Mucosa of descending colon (tissue), 3 donors: Measurements from ENCODE around the gene ZNF383. TPM values are rescaled to one million over a fixed set of nuclear protein-coding genes. Genes with fewer than 3 reads are reported as not detected.

Experiments
- total RNA-seq, 3 donors: library from RNA; stranded (reverse); fragmentation: NEBNext Ultra II Directional in 2 of 3; extraction: Animal tissue kit (Norgen Biotek cat#: 25700) in 2 of 3; gene quantifications; one replicate each; pipeline versions ENCODE4 v1.2.1 to v1.2.4, GENCODE V29; 2021 to 2023
- donor health status: DM: no; HTN: no; CAD: no; lungs with moderate emphysema.
- donor health status: DM: no; HTN: no; CAD: no.
- donor health status: DM: no; HTN: yes; CAD: no.

ZNF383 gene
- total RNA-seq, 3 donors from 2014 or later = 4.9 to 16.0 (median 9.5) TPM

Other genes with a start within 250 kb of the ZNF383 start
- gene ZNF420, start 139.8 kb upstream of the ZNF383 start, total RNA-seq = 10 to 100 TPM in 1 of 3 donors, 1 to 10 TPM in 2; 2.3 to 14.5 (median 6.9) TPM
- 10 to 100 TPM in 2 of 3 donors, 1 to 10 TPM in 1; 5.1 to 15.4 (median 10.1) TPM for gene ZNF585A, start 45.5 kb upstream of the ZNF383 start, total RNA-seq
- 10 to 100 TPM; 10.5 to 29.3 (median 21.8) TPM for gene ZNF585B, start 7.7 kb upstream of the ZNF383 start, total RNA-seq
- 1 to 10 TPM; 3.6 to 8.5 (median 4.9) TPM for gene ZNF527, start 152.9 kb downstream of the ZNF383 start, total RNA-seq
- gene ZNF569, start 249.2 kb downstream of the ZNF383 start, total RNA-seq = 1 to 10 TPM; 1.8 to 6.3 (median 2.1) TPM